Psoas muscle (tissue), 8 donors: Measurements from ENCODE around the gene CHKA. TPM values are rescaled to one million over a fixed set of nuclear protein-coding genes. Genes with fewer than 3 reads are reported as not detected.

Experiments used
- ATAC-seq, 4 donors: fragments of 200-7000 bp; cut with Tn5 transposase; one replicate each; pipeline ENCODE4 v1.9.1; 2020; ENCODE audit warnings: moderate library complexity in 3 of 4, mild to moderate bottlenecking in 2 of 4
- DNase-seq, 2 donors: peaks; one replicate each; pipeline ENCODE4 v3.0.0-alpha.2; 2020
- H3K27ac ChIP-seq: fragments of 200-600 bp; one replicate; pipeline ENCODE4 v1.8.0; 2022
- H3K27me3 ChIP-seq, 3 donors: fragments of 200-600 bp in 1 of 3; one replicate each; pipeline versions ENCODE4 v1.6.1 to v1.8.0; 2013 to 2022; ENCODE audit warnings: low read length in 2 of 3, mild to moderate bottlenecking in 2 of 3, moderate library complexity in 1 of 3; ENCODE audit not compliant: insufficient read depth in 3 of 3
- H3K36me3 ChIP-seq, 2 donors: fragments of 200-600 bp in 1 of 2; one replicate each; pipeline versions ENCODE4 v1.6.1 to v1.8.0; 2013 to 2022; ENCODE audit warnings: low read depth in 1 of 2, mild to moderate bottlenecking in 1 of 2, moderate library complexity in 1 of 2; ENCODE audit not compliant: insufficient read depth in 1 of 2
- H3K4me1 ChIP-seq: fragments of 200-600 bp; one replicate; pipeline ENCODE4 v1.8.0; 2022
- H3K4me3 ChIP-seq: fragments of 200-600 bp; one replicate; pipeline ENCODE4 v1.8.0; 2022; ENCODE audit warnings: mild to moderate bottlenecking
- H3K9me3 ChIP-seq: fragments of 200-600 bp; one replicate; pipeline ENCODE4 v1.8.0; 2022
- CTCF ChIP-seq: fragments of 200-600 bp; IDR thresholded peaks from one replicate; pipeline ENCODE4 v1.8.0; 2022; ENCODE audit warnings: antibody characterized with exemption
- WGBS, 3 donors: extraction: QIAGEN DNeasy Blood & Tissue Kit; methylation state at CpG; one replicate each; pipeline versions ENCODE4 v1.1.6 to v1.1.7; 2013; 5-methylcytosine and 5-hydroxymethylcytosine counted together
- intact Hi-C, 2 donors: fragments of 100-400 bp; cut with DNase I; formaldehyde crosslinking; loops; one replicate each; pipeline versions ENCODE4 v1.11.0 to v1.14.2; 2022
- polyA plus RNA-seq, 3 donors: library from polyadenylated mRNA; stranded (reverse); fragments of 200-250 nt; gene quantifications; one replicate each; pipeline ENCODE4 v1.2.3, GENCODE V29; 2013
- total RNA-seq, 4 donors: library from RNA; stranded (reverse); fragmentation: NEBNext Ultra II Directional in 2 of 4; extraction: Animal tissue kit (Norgen Biotek cat#: 25700) in 2 of 4; gene quantifications; one replicate each; pipeline versions ENCODE4 v1.2.1 to v1.2.4, GENCODE V29; 2021 to 2023
- donor health status: healthy with polysubstance abuse.
- donor health status: DM: no; HTN: no; CAD: no; lungs with moderate emphysema.
- donor health status: Bipolar disorder and iron deficiency.
- donor health status: healthy.
- donor health status: DM: yes; HTN: yes; CAD: no.
- donor health status: DM: no; HTN: no; CAD: no.
- donor health status: DM: no; HTN: no; CAD: no.
- donor health status: DM: yes; HTN: yes; CAD: no.

The CHKA gene
- total and polyA plus RNA-seq, 7 donors = 3.6 to 11.2 (median 6.2) TPM

- peaks cover 11% of the 10 kb centered on the region for H3K4me1 ChIP-seq
- intact Hi-C loops = no loop called here
- H3K27ac ChIP-seq = no peak overlapping the region
- DNase-seq (no peak), ATAC-seq (no peak)
- 49 to 90% (median 62%) methylated on average over 2 of the region's 2 CpGs for WGBS, 3 donors
- H3K9me3 ChIP-seq = no peaks in the 10 kb centered on the region
- H3K36me3 ChIP-seq = no peaks in the 10 kb centered on the region
- no peak overlapping the region for H3K4me3 ChIP-seq
- no peak for TF ChIP-seq CTCF
- no peaks in the 10 kb centered on the region for H3K27me3 ChIP-seq
Observed at GRCh38 chr11:68092411-68092810, 28.8 kb downstream of the CHKA start.

DNA sequence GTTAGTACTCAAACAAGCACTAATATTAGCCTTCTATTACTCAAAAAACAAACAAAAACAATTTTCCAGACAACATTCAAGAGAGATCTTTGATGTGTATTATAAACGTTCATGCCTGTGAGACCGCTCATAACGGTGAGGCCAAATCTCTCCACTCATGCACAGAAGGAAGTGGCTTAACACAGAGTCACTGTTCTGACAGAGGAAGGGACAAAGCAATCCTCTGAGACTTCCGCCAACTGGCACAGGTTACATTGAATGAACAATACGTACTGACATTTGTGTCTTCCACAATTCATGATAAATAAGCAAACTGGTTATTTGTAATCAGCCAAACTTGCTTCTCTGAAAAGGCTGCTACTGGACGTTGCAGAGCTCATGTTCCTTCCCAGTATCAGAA is 30.5 kb downstream of the CHKA start:
- no peak for TF ChIP-seq CTCF
- DNase-seq (no peak), ATAC-seq (peak; percentile 56 to 89 (median 86))
- Histone ChIP-seq H3K36me3 (no peaks in the 10 kb centered on the region), H3K4me3 (no peak overlapping the region), H3K27me3 (no peaks in the 10 kb centered on the region), H3K9me3 (no peaks in the 10 kb centered on the region), H3K4me1 (peaks cover 14% of the 10 kb centered on the region), H3K27ac (no peak overlapping the region)
- WGBS, 3 donors = 18 to 40% (median 38%) methylated on average over 6 of the region's 6 CpGs
- intact Hi-C loops = no loop called here

- no peak overlapping the region for H3K27ac ChIP-seq
Observed at GRCh38 chr11:68090287-68090686, 30.9 kb downstream of the CHKA start.

GRCh38 chr11:68089679-68090078 is 31.5 kb downstream of the CHKA start:
- intact Hi-C loops = no loop called here
- TF ChIP-seq CTCF = no peak

More at GRCh38 chr11:68090287-68090686, 30.9 kb downstream of the CHKA start:
- H3K27me3 ChIP-seq = no peaks in the 10 kb centered on the region
- DNase-seq (no peak), ATAC-seq (no peak)
- no peak overlapping the region for H3K4me3 ChIP-seq
- WGBS, 3 donors = 60 to 73% (median 72%) methylated on average over 1 of the region's 1 CpG
- TF ChIP-seq CTCF = no peak
- no peaks in the 10 kb centered on the region for H3K36me3 ChIP-seq
- no peaks in the 10 kb centered on the region for H3K9me3 ChIP-seq
- intact Hi-C loops = no loop called here
- H3K4me1 ChIP-seq = peaks cover 14% of the 10 kb centered on the region

DNA sequence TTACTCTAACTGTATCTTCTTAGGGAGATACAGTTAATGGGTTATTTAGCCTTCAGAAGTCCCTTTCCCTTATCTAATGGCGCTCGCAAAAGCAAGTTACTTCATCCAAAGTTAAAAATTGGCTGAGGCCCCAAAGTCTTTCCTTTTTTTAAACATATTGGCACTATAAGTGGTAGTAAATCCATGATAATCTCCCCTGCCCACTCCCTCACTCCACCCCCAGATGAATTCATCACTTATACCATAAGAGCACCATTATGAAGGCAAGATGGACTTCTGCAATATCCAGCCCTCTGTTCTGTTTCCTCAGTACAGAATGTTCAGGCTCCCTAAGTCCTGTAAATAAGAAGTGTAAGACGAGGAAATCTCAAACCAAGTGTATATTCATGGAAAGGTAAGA is 37.7 kb downstream of the CHKA start:
- H3K9me3 ChIP-seq = no peaks in the 10 kb centered on the region
- H3K36me3 ChIP-seq = peaks cover 0 to 10% of the 10 kb centered on the region in 2 donors
- intact Hi-C loops = no loop called here
- TF ChIP-seq CTCF = no peak
- peaks cover 16% of the 10 kb centered on the region for H3K4me1 ChIP-seq
- DNase-seq = no peak
- H3K4me3 ChIP-seq = no peak overlapping the region
- no peaks in the 10 kb centered on the region for H3K27me3 ChIP-seq
- ATAC-seq = no peak
- WGBS, 3 donors = 86 to 99% (median 90%) methylated on average over 3 of the region's 3 CpGs
- H3K27ac ChIP-seq = no peak overlapping the region

More at GRCh38 chr11:68089679-68090078, 31.5 kb downstream of the CHKA start:
- no peak for DNase-seq
- no peak overlapping the region for H3K4me3 ChIP-seq
- H3K36me3 ChIP-seq = no peaks in the 10 kb centered on the region
- WGBS, 3 donors = 93 to 95% (median 94%) methylated on average over 8 of the region's 8 CpGs
- H3K27ac ChIP-seq = no peak overlapping the region
- no peaks in the 10 kb centered on the region for H3K9me3 ChIP-seq
- peaks cover 14% of the 10 kb centered on the region for H3K4me1 ChIP-seq
- no peak for ATAC-seq
- H3K27me3 ChIP-seq = no peaks in the 10 kb centered on the region
